HUES48 (cell line): ENCODE measurements around the gene CACNA1C.

ENCODE experiments used
- H3K27ac ChIP-seq: one replicate; pipeline ENCODE4 v1.7.0; 2013; ENCODE audit warnings: low read depth, low read length, inconsistent platforms
- H3K27me3 ChIP-seq: 2 replicates; pipeline ENCODE4 v1.6.1; 2013; ENCODE audit warnings: mild to moderate bottlenecking, low read length; ENCODE audit not compliant: control insufficient read depth, insufficient read depth
- H3K36me3 ChIP-seq: 2 replicates; pipeline ENCODE4 v1.6.1; 2013; ENCODE audit warnings: low read length; ENCODE audit not compliant: control insufficient read depth, insufficient read depth
- H3K4me1 ChIP-seq: 2 replicates; pipeline ENCODE4 v1.6.1; 2013; ENCODE audit warnings: mild to moderate bottlenecking, low read length; ENCODE audit not compliant: control insufficient read depth, insufficient read depth
- H3K4me3 ChIP-seq: 2 replicates; pipeline ENCODE4 v1.5.1; 2013; ENCODE audit warnings: mild to moderate bottlenecking, low read depth, low read length
- H3K9ac ChIP-seq: 2 replicates; pipeline ENCODE4 v1.6.1; 2013; ENCODE audit warnings: mild to moderate bottlenecking, low read depth, low read length, moderate library complexity
- H3K9me3 ChIP-seq: 2 replicates; pipeline ENCODE4 v1.6.1; 2013; ENCODE audit warnings: low read length; ENCODE audit not compliant: control insufficient read depth, insufficient read depth

The CACNA1C gene

DNA sequence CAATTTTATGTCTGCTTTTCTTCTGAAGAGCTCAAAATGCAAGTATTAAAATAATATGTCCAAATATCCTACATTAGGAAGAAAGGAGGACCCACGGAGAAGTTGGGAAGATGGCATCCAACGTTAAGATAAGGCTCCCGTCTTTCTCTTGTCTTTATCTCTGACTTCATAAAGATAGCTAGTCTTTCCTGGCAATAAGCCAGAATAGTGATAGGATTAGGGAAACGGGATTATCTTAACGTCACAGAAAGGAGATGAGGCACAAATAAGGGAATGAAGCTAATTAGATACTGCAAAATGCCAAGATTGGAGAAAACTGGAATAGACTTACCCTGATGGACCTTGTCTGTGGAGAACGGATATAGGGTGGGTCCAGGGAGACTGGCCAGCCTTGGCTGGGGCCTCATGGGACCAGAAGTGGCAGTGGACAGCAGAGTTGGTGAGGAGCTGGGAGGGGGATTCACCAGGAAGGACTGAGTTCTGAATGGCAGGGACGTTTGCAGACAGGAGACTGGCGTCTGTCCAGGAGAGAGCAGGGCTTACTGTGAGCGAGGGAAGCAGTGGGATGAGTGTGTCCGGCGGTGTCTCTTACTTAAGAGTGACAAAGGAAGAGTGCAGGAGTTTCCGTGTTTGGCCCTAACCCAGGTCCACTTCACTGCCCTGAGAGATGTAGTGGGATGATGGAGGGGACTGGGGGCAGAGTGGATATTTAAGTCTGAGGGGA, 119.9 kb downstream of the CACNA1C start:
- no peak overlapping the region for H3K4me3 ChIP-seq
- no peaks in the 10 kb centered on the region for H3K27me3 ChIP-seq
- H3K9ac ChIP-seq = no peak overlapping the region
- no peak overlapping the region for H3K27ac ChIP-seq
- 0 out of 2 replicates have a peak, but pooled peaks cover 2% of the 10 kb centered on the region for H3K4me1 ChIP-seq
- no peaks in the 10 kb centered on the region for H3K9me3 ChIP-seq
- no peaks in the 10 kb centered on the region for H3K36me3 ChIP-seq

DNA sequence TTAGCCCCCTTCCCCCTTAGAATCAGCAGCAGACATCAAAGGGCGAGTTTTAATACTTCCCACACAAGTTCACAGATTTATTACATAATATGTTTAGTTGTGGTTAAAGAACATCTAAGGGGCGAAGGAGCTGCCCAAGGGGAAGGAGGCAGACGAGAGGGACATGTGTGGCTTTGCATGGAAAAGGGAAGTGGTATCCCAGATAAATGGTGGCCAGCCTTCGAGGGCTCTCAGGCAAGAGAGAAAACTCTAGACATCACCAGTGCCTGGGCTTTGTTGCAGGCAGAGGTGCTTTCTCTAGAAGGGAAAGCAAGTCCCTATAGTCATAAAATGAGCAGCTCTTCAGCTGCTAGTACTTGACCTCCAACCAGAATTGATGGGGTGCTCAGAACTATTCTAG, 121.2 kb downstream of the CACNA1C start:
- Histone ChIP-seq H3K27ac (no peak overlapping the region), H3K4me3 (no peak overlapping the region), H3K9ac (no peak overlapping the region), H3K27me3 (no peaks in the 10 kb centered on the region), H3K4me1 (0 out of 2 replicates have a peak, but pooled peaks cover 2% of the 10 kb centered on the region), H3K9me3 (no peaks in the 10 kb centered on the region), H3K36me3 (no peaks in the 10 kb centered on the region)

DNA sequence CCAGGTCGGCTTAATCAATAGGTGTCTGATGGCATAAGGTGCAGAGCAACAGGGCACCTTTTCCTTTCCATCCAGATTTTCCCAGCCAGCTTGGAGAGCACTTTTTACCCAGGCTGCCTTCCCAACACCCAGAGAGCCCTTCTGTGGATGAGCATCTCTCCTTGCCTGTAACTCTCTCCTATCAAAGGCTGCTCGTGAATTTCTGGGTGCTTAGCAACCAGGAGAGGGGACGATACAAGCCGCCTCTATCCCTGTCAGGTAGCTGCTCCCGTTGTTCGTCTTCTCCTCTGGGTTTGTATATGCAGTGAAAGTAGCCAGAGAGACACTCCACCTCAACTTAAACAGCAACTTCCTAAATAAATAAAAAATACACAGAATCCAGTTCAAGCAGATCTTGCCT, 124.2 kb downstream of the CACNA1C start:
- Histone ChIP-seq H3K27me3 (no peaks in the 10 kb centered on the region), H3K9me3 (no peaks in the 10 kb centered on the region)

DNA sequence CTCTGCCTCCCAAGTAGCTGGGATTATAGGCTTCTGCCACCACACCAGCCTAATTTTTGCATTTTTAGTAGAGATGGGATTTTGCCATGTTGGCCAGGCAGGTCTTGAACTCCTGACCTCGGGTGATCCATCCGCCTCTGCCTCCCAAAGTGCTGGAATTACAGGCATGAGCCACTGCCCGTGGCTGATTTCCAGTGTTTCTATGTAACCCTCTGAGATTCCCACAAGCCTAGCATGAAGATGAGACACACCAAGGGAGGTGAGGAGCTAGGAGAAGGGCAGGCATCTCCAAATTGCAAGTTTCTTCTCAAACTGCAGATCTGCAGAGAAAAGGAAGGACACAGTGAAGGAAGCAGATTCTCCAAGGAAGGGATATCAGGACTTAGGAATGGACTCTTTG, 125.0 kb downstream of the CACNA1C start:
- no peak overlapping the region for H3K27ac ChIP-seq

More for the DNA sequence above, 124.2 kb downstream of the CACNA1C start:
- Histone ChIP-seq H3K9ac (no peak overlapping the region), H3K4me1 (0 out of 2 replicates have a peak, but pooled peaks cover 2% of the 10 kb centered on the region), H3K36me3 (no peaks in the 10 kb centered on the region), H3K4me3 (no peak overlapping the region), H3K27ac (no peak overlapping the region)

DNA sequence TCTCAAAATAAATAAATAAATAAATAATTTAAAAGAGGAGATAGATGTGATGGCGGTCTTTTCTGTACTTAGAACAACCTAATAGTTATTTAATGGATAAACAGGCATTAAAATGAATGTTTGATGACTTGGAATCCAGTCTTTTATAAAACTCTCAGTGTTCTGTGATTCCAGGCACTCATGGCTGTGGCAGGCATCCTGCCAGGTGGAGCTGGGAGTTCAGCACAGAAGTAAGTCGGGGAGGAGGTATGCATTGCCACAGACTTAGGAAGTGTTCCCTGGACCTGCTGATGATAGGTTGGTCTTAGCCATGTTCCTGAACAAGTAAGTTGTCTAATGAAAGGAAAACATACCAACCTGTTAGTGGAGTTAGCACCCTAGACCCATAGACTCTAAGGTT, 126.3 kb downstream of the CACNA1C start:
- Histone ChIP-seq H3K27ac (no peak overlapping the region), H3K9me3 (no peaks in the 10 kb centered on the region), H3K9ac (no peak overlapping the region), H3K4me1 (peaks cover 15% of the 10 kb centered on the region), H3K4me3 (no peak overlapping the region), H3K36me3 (no peaks in the 10 kb centered on the region), H3K27me3 (no peaks in the 10 kb centered on the region)

More for the DNA sequence above, 125.0 kb downstream of the CACNA1C start:
- H3K36me3 ChIP-seq = no peaks in the 10 kb centered on the region
- no peaks in the 10 kb centered on the region for H3K9me3 ChIP-seq
- 0 out of 2 replicates have a peak, but pooled peaks cover 6% of the 10 kb centered on the region for H3K4me1 ChIP-seq
- no peak overlapping the region for H3K4me3 ChIP-seq
- no peaks in the 10 kb centered on the region for H3K27me3 ChIP-seq
- no peak overlapping the region for H3K9ac ChIP-seq

DNA sequence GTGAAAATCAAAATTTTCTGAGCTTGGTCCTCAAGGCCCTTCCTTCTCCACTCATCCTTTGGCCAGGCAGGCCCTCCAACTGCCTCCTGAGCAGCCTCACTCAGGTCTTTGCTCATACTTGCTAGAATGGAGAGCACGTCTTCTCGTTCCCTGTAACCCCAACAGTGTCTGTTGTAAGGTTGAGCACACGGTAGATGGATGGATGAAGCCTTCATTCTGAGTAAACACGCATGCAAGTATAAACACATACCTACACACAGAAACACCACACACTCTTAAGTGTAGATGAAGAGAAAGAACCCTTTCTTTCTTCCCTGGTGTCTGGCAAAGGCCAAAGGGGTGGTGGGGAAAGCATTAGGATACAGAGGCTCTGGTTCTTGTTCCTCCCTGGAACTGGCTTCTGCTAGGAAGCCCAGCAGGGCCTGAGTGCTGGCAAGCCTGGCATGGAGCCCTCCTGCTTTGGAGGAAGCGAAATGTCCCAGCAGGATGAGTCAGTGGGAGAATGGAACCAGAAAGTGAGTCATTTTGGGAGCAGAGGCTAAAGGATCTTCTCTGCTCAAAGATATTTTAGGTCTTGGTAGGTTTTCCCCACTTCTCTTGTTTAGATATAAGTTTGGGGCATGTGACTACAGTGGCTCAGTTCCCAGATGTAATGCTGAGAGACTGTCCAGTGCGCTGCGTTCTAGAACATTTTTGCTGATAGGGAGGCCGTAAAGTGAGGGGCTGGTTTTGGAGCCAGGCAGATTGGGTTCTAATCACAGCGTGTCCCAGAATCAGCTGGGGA, 127.4 kb downstream of the CACNA1C start:
- Histone ChIP-seq H3K4me3 (no peak overlapping the region), H3K4me1 (peaks cover 18% of the 10 kb centered on the region), H3K27me3 (no peaks in the 10 kb centered on the region), H3K27ac (no peak overlapping the region), H3K9me3 (no peaks in the 10 kb centered on the region), H3K36me3 (no peaks in the 10 kb centered on the region), H3K9ac (no peak overlapping the region)

DNA sequence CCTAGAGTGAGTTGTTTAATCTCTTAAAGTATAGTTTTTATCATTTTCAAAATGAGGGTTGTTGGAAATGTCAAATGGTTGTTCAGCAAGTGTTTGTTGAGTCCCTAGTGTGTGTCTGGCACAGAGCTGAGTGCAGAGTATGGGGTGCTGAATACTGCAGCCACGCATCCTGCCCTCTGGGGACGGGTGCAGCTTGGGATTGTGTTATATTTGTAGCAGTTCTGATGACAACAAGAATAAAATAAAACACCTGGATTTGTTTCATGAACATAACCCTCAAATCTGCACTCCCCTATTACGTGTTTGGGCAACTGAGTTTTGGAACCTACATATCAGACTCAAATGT, 127.9 kb downstream of the CACNA1C start:
- Histone ChIP-seq H3K9ac (no peak overlapping the region), H3K27me3 (no peaks in the 10 kb centered on the region), H3K27ac (no peak overlapping the region), H3K36me3 (no peaks in the 10 kb centered on the region), H3K4me1 (peaks cover 18% of the 10 kb centered on the region), H3K4me3 (no peak overlapping the region), H3K9me3 (no peaks in the 10 kb centered on the region)

DNA sequence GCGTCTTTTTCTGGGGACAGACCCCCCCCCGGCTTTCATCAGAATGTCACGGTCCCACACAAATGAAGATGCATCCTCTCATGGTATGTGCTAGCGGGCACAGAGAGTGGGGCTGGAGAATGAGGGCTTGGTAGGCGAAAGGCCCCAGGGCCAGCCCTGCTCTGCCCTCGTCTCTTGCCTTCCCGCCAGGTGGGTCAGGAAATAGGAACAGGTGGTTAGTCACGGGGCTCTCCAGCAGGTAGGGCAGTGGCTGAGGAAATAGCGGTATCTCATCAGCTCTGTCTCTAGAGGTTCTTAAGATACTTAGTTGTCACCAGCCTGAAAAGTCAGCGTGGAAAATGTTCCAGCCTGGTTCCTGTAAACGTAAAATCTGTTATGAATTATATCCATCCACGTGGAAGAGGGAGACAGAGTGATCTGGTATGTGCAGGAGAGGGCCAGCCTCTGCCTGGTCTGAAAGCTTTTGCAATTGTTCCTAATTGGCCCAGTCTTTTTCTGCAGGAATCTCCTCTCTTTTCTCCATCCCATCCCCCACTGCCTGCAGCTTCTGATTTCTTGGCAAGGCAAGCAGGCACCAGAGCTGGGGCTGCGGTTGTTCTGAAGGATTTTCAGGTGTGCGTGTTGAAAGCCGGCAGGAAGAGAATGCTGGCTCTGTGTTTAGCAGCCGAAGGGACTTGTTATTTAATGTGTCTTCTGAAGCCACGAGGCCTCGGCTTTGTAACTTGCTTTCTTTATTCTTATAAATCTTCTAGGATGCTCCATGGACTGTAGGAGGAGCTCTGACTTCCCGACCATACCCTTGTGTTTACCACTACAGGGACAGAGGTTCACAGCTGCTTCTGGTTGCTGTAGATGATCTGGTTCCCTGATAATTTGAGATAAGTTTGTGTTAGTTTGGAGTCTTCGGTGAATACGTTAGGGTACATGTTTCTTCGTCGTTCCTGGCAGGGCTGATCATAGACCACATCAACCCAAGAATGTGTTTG, 131.1 kb downstream of the CACNA1C start:
- Histone ChIP-seq H3K27me3 (no peaks in the 10 kb centered on the region), H3K4me3 (no peak overlapping the region), H3K36me3 (no peaks in the 10 kb centered on the region), H3K9me3 (no peaks in the 10 kb centered on the region), H3K27ac (no peak overlapping the region), H3K4me1 (peaks cover 18% of the 10 kb centered on the region), H3K9ac (no peak overlapping the region)

DNA sequence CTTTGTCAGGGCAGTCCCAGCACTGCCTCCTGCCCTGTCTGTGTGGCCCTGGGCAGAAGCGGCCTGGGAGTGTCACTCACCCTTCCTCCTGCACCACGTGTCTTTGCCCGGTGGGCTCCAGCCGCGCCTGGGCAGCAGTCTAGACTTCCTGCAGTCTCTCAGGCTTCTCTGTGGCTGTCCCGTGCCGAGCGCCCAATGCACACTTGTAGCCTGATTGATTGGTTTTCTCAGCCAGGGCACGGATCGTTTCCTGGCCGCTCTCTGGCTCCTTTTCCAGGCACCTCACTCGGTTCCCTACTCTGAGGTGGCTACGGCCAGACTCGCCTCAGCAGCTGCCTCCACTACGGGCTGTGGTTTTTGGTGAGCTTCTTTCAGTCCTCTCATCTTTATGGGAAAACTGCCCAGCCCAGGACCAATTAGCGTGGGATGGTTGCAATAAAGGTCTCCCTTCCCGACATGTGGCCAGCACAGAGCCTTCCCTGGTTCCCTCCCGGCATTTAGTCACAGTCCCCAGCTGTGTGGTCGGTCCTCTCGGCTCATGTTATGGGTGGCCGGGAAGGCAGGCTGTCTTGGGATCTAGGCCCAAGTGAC, 133.1 kb downstream of the CACNA1C start:
- Histone ChIP-seq H3K4me3 (no peak overlapping the region), H3K27me3 (no peaks in the 10 kb centered on the region), H3K4me1 (peaks cover 37% of the 10 kb centered on the region), H3K9ac (no peak overlapping the region), H3K9me3 (no peaks in the 10 kb centered on the region), H3K27ac (no peak overlapping the region), H3K36me3 (no peaks in the 10 kb centered on the region)

DNA sequence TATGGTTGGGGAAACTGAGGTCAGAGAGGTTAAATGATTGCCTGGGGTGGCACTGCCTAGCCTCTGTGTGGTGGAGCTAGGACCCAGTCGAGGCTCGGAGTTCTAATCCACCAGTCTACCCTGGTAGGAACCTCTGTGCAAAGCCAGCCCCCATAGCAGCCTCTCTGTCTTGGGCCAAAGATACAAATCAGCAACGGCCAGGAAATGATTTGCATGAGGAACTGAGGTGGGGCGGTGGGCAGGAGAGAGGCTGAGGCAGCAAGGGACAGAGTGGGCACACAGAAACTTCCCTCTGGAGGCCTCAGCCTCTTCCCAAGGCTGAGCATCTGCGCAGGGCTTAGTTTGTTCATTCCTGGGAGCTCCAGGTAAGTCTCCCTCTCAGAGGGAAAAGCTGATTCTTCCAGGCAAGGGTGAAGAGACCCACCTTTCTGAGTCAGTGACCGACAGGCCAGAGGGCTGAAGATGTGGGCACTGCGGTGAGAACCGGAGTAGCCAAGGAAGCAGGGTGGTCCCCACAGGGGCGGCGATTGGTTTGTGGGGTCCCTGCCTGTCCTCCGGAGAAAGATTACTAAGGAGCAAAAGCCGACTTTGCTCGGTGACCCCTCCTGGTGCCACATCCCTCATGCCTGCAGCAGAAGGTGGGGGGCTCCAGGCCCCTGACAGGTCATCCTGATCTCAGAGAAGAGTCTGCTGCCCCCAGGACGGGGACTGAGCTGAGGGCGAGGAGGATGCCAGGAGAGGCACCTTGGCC, 134.6 kb downstream of the CACNA1C start:
- Histone ChIP-seq H3K9me3 (no peaks in the 10 kb centered on the region), H3K27me3 (no peaks in the 10 kb centered on the region)

More for the DNA sequence above, 134.6 kb downstream of the CACNA1C start:
- no peak overlapping the region for H3K9ac ChIP-seq
- H3K4me3 ChIP-seq = no peak overlapping the region
- peaks cover 45% of the 10 kb centered on the region for H3K4me1 ChIP-seq
- H3K36me3 ChIP-seq = no peaks in the 10 kb centered on the region
- H3K27ac ChIP-seq = no peak overlapping the region
